NB4 (cell line): ENCODE results near the gene ZFAND3.

Experiments
- DNase-seq: peaks from one replicate; pipeline ENCODE4 v3.0.0; 2010; ENCODE audit warnings: low read depth
- H3K4me3 ChIP-seq: one replicate; pipeline ENCODE4 v1.5.1; 2011; ENCODE audit warnings: mild to moderate bottlenecking, low read depth, low read length, moderate library complexity
- CTCF ChIP-seq: IDR thresholded peaks from one replicate; pipeline ENCODE4 v1.5.1; 2012; ENCODE audit warnings: low read depth, low read length
- MAX ChIP-seq: IDR thresholded peaks from 2 replicates; pipeline ENCODE4 v1.6.1; 2011; ENCODE audit warnings: low read depth, low read length
- MYC ChIP-seq: IDR thresholded peaks from 2 replicates; pipeline ENCODE4 v1.6.1; 2011; ENCODE audit warnings: low read depth, low read length
- POLR2A ChIP-seq: IDR thresholded peaks from 2 replicates; pipeline ENCODE4 v1.6.1; 2011; ENCODE audit warnings: mild to moderate bottlenecking; ENCODE audit not compliant: insufficient read length; ENCODE audit errors: extremely low read depth

The ZFAND3 gene

GRCh38 chr6:38163186-38164130 is 343.9 kb downstream of the ZFAND3 start:
- no peak overlapping the region for H3K4me3 ChIP-seq
- no peak for DNase-seq
- TF ChIP-seq MAX (no peak), POLR2A (no peak), CTCF (no peak), MYC (no peak)

- DNase-seq = no peak
- TF ChIP-seq MAX = no peak
Observed at GRCh38 chr6:38164131-38164481, 344.6 kb downstream of the ZFAND3 start.

GRCh38 chr6:38164671-38165108 is 345.2 kb downstream of the ZFAND3 start:
- TF ChIP-seq MYC (no peak), POLR2A (no peak), MAX (no peak), CTCF (no peak)
- H3K4me3 ChIP-seq = no peak overlapping the region

More at GRCh38 chr6:38164131-38164481, 344.6 kb downstream of the ZFAND3 start:
- H3K4me3 ChIP-seq = no peak overlapping the region

GRCh38 chr6:38166411-38167240 is 347.1 kb downstream of the ZFAND3 start:
- no peak for DNase-seq

More at GRCh38 chr6:38164671-38165108, 345.2 kb downstream of the ZFAND3 start:
- DNase-seq = no peak

GRCh38 chr6:38167598-38167997 is 348.1 kb downstream of the ZFAND3 start:
- H3K4me3 ChIP-seq = no peak overlapping the region
- peak; percentile 22 for DNase-seq
- TF ChIP-seq CTCF = no peak
- TF ChIP-seq POLR2A = no peak
- TF ChIP-seq MAX = no peak
- no peak for TF ChIP-seq MYC

More at GRCh38 chr6:38166411-38167240, 347.1 kb downstream of the ZFAND3 start:
- no peak overlapping the region for H3K4me3 ChIP-seq
- no peak for TF ChIP-seq CTCF

GRCh38 chr6:38168126-38168525 is 348.6 kb downstream of the ZFAND3 start:
- no peak overlapping the region for H3K4me3 ChIP-seq
- TF ChIP-seq CTCF = no peak
- no peak for TF ChIP-seq POLR2A
- DNase-seq = no peak
